CD8-positive, alpha-beta memory T cell (primary cell): ENCODE results near the gene IKBKG. TPM values are rescaled to one million over a fixed set of nuclear protein-coding genes. Genes with fewer than 3 reads are reported as not detected.

Source experiments
- CTCF ChIA-PET: fragments of 350-600 bp; sonication (Branson Sonifier 250); formaldehyde crosslinking; loops from one replicate; lab custom pipeline; 2021; ENCODE audit warnings: antibody characterized with exemption; lab: Charles Lee
- POLR2A ChIA-PET: fragments of 350-600 bp; sonication (Branson Sonifier 250); formaldehyde crosslinking; loops from one replicate; lab custom pipeline; 2021; ENCODE audit warnings: antibody characterized with exemption; lab: Charles Lee
- DNase-seq, 5 donors: peaks; one replicate each; pipeline versions ENCODE4 v3.0.0 to v3.0.0-alpha.2; 2020 to 2022; ENCODE audit warnings: mixed read lengths in 1 of 5
- H3K27ac ChIP-seq: one replicate; pipeline ENCODE4 v1.7.0; 2013; ENCODE audit warnings: low read depth, mild to moderate bottlenecking, low read length, moderate library complexity
- H3K27me3 ChIP-seq: 2 replicates; pipeline ENCODE4 v1.7.0; 2013; ENCODE audit warnings: low read length, mild to moderate bottlenecking; ENCODE audit not compliant: insufficient read depth, poor library complexity, severe bottlenecking
- H3K36me3 ChIP-seq: 2 replicates; pipeline ENCODE4 v1.7.0; 2013; ENCODE audit warnings: mild to moderate bottlenecking, low read length, moderate library complexity; ENCODE audit not compliant: insufficient read depth
- H3K4me1 ChIP-seq: 2 replicates; pipeline ENCODE4 v1.7.0; 2013; ENCODE audit warnings: mild to moderate bottlenecking, low read length, moderate library complexity; ENCODE audit not compliant: insufficient read depth
- H3K4me3 ChIP-seq: 2 replicates; pipeline ENCODE4 v1.7.0; 2013; ENCODE audit warnings: mild to moderate bottlenecking, low read length
- H3K9me3 ChIP-seq: 2 replicates; pipeline ENCODE4 v1.7.0; 2013; ENCODE audit warnings: mild to moderate bottlenecking, low read length
- H3K27ac Mint-ChIP-seq, 8 donors: one replicate each; pipeline ENCODE4 v1.8.0; 2020 to 2021; ENCODE audit warnings: mixed read lengths in 8 of 8, mild to moderate bottlenecking in 6 of 8, inconsistent platforms in 3 of 8, moderate library complexity in 3 of 8
- H3K27me3 Mint-ChIP-seq, 2 donors: one replicate each; pipeline ENCODE4 v1.8.0; 2020 to 2021; ENCODE audit warnings: mixed read lengths in 2 of 2, mild to moderate bottlenecking in 1 of 2, moderate library complexity in 1 of 2
- H3K36me3 Mint-ChIP-seq, 3 donors: one replicate each; pipeline ENCODE4 v1.8.0; 2020 to 2021; ENCODE audit warnings: mixed read lengths in 3 of 3, inconsistent platforms in 1 of 3, mild to moderate bottlenecking in 1 of 3
- H3K4me1 Mint-ChIP-seq, 3 donors: one replicate each; pipeline ENCODE4 v1.8.0; 2020 to 2021; ENCODE audit warnings: mixed read lengths in 3 of 3, inconsistent platforms in 1 of 3, mild to moderate bottlenecking in 1 of 3
- H3K4me3 Mint-ChIP-seq, 7 donors: one replicate each; pipeline ENCODE4 v1.8.0; 2020 to 2021; ENCODE audit warnings: mixed read lengths in 7 of 7, mild to moderate bottlenecking in 6 of 7, moderate library complexity in 4 of 7, inconsistent platforms in 2 of 7
- H3K9me3 Mint-ChIP-seq, 5 donors: one replicate each; pipeline ENCODE4 v1.8.0; 2020 to 2022; ENCODE audit warnings: mixed read lengths in 5 of 5, mild to moderate bottlenecking in 3 of 5, moderate library complexity in 2 of 5, inconsistent platforms in 1 of 5
- polyA plus RNA-seq: library from polyadenylated mRNA; unstranded; fragments of 300-500 nt; fragmentation: Illumina TruSeq; gene quantifications from one replicate; pipeline ENCODE4 v1.2.3, GENCODE V29; 2021
- total RNA-seq, 2 experiments: library from RNA; stranded (reverse); gene quantifications; one replicate each; pipeline ENCODE4 v1.2.3, GENCODE V29; 2021

Gene IKBKG
- total and polyA plus RNA-seq, 3 experiments from 2014 or later: 33.9 to 35.4 (median 34.8) TPM

DNA sequence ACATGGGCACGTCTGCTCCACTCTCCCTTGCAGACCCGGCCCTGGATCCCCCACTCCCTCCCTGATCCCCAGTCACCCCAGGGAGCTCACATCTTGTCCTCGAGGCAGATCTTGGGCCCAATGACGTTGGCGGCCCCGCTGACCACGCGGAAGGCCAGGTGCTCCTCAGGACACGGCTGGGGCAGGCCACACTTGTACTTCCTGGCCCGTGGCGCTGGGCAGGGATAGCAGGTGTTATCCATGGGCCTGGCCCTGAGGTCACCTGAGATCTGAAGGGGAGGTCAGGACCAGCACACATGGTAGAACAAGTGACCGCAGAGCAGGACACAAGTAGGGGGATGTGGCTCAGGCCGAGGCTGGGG, 39.1 kb upstream of the IKBKG start:
- Mint-ChIP-seq H3K9me3 (peaks cover 0 to 2% (median 0%) of the 10 kb centered on the region in 5 donors), H3K36me3 (peaks cover 6 to 32% (median 9%) of the 10 kb centered on the region in 3 donors), H3K27me3 (peaks cover 0 to 1% of the 10 kb centered on the region in 2 donors), H3K4me3 (no peak overlapping the region), H3K4me1 (peaks cover 12 to 16% (median 14%) of the 10 kb centered on the region in 3 donors), H3K27ac (peak overlapping the region in 2 of 8 donors; percentile 54 to 66)
- Histone ChIP-seq H3K4me3 (no peak overlapping the region), H3K4me1 (peaks cover 10% of the 10 kb centered on the region), H3K9me3 (no peaks in the 10 kb centered on the region), H3K27me3 (no peaks in the 10 kb centered on the region), H3K36me3 (peaks cover 4% of the 10 kb centered on the region), H3K27ac (no peak overlapping the region)
- no peak for DNase-seq
- ChIA-PET CTCF (no interaction called here), POLR2A (interaction anchor here (0.6 kb wide), 1 partner anchor 13 kb away, joined by 4 read pairs; no protein-coding TSS in a partner anchor)

DNA sequence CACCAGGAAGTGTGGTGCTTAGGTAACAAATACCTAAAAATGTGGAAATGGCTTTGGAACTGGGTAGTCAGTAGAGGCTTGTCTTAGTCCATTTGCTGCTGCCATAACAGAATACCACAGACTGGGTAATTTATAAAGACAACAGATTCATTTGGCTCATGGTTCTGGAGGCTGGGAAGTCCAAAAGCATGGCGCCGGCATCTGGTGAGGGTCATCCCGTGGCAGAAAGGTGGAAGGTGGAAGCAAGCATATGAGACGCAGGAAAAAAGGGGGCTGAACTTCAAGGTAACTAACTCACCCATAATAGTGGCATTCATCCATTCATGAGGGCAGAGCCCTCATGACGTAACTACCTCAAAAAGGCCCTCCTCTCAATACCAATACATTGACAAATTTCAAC, 38.0 kb upstream of the IKBKG start:
- H3K27ac Mint-ChIP-seq: peak overlapping the region in 1 of 8 donors; percentile 52
- H3K4me1 Mint-ChIP-seq: peaks cover 13 to 23% (median 22%) of the 10 kb centered on the region in 3 donors
- H3K9me3 ChIP-seq: no peaks in the 10 kb centered on the region
- H3K4me3 ChIP-seq: no peak overlapping the region
- no peak overlapping the region for H3K27ac ChIP-seq
- POLR2A ChIA-PET: no interaction called here
- peaks cover 6 to 35% (median 9%) of the 10 kb centered on the region in 3 donors for H3K36me3 Mint-ChIP-seq
- no peak for DNase-seq
- peaks cover 13% of the 10 kb centered on the region for H3K4me1 ChIP-seq
- H3K9me3 Mint-ChIP-seq: peaks cover 0 to 2% (median 0%) of the 10 kb centered on the region in 5 donors
- H3K27me3 Mint-ChIP-seq: peaks cover 0 to 1% of the 10 kb centered on the region in 2 donors
- CTCF ChIA-PET: no interaction called here
- H3K36me3 ChIP-seq: peaks cover 4% of the 10 kb centered on the region
- H3K4me3 Mint-ChIP-seq: no peak overlapping the region
- H3K27me3 ChIP-seq: no peaks in the 10 kb centered on the region

DNA sequence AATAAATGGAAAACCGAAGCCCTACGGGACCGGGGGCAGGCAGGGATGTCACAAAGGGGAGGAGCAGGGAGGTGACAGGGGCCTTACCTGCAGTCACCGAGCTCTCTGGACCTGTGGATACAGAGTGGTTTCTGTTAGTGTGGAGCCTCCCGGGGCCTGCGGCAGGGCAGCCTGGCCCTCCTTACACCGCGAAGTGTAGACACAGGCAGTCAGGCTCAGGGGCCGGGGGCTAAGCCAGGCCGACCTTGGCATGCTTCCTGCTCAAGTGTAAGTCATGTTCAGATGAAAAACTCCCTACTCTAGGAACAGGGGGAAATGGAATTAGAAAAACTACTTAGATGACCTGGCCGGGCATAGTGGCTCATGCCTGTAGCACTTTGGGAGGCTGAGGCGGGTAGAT, 35.7 kb upstream of the IKBKG start:
- peak overlapping the region in 3 of 7 donors; percentile 15 to 59 (median 31) for H3K4me3 Mint-ChIP-seq
- H3K36me3 Mint-ChIP-seq: peaks cover 6 to 24% (median 9%) of the 10 kb centered on the region in 3 donors
- POLR2A ChIA-PET: interaction anchor here (0.5 kb wide), 1 partner anchor 9 kb away, joined by 8 read pairs; no protein-coding TSS in a partner anchor

DNA sequence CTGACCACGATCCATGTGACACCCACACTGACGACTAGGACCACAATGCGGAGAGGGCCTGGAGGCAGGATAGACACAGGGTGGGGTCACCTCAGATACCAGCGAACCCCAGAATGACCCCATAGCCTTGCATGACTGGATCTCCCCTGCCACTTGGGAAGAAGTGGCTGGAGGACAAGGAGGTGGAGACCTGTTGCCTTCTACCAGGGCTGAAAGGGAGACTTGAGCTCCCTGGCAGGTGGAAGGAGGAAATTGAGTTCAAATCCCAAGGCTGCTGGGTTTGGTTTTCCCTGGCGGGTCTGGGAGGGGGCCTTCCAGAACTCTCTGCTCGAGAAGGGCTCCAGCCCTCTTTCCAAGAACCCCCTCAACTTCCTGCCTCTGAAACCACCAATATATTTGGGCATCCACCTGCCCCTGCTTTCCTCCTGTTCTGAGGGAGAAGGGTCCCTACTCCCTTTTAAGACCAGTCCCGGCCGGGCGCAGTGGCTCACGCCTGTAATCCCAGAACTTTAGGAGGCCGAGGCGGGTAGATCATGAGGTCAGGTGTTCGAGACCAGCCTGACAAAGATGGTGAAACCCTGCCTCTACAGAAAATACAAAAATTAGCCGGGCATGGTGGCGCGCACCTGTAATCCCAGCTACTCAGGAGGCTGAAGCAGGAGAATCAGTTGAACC, 34.4 kb upstream of the IKBKG start:
- Mint-ChIP-seq H3K9me3 (peaks cover 0 to 2% (median 0%) of the 10 kb centered on the region in 5 donors), H3K27ac (peak overlapping the region in 2 of 8 donors; percentile 17 to 36)

More for the DNA sequence above, 35.7 kb upstream of the IKBKG start:
- DNase-seq: no peak
- Histone ChIP-seq H3K9me3 (no peaks in the 10 kb centered on the region), H3K4me3 (no peak overlapping the region), H3K27ac (peak overlapping the region; percentile 51), H3K27me3 (no peaks in the 10 kb centered on the region), H3K4me1 (peaks cover 23% of the 10 kb centered on the region), H3K36me3 (no peaks in the 10 kb centered on the region)
- peaks cover 23 to 34% (median 28%) of the 10 kb centered on the region in 3 donors for H3K4me1 Mint-ChIP-seq
- no peaks in the 10 kb centered on the region for H3K27me3 Mint-ChIP-seq
- peak overlapping the region; percentile 40 to 88 (median 77) for H3K27ac Mint-ChIP-seq
- CTCF ChIA-PET: interaction anchor here (0.6 to 1.2 kb wide), 2 partner anchors 15 to 541 kb away, joined by 3 read pairs; partner anchors contain the start of gene HCFC1
- H3K9me3 Mint-ChIP-seq: peaks cover 0 to 2% (median 0%) of the 10 kb centered on the region in 5 donors

DNA sequence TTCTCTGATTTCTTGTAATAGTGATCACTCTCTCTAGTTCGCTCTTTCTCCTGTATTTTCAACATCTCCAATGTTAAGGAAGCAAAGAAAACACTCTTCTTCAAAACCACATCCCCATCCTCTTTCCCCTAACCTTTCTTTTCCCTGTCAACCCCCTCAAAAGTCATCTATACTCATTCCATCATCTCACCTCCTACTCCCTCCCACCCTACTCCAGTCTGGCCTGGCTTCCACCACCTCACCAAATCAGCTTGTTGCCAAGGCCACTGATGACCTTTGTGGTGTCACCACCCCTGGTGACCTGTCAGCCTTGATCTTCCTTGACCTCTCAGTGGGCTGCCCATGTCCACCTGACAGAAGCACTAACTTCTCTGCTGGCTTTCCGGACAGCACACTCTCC, 33.7 kb upstream of the IKBKG start:
- no peaks in the 10 kb centered on the region for H3K27me3 ChIP-seq
- DNase-seq: no peak
- H3K27ac Mint-ChIP-seq: peak overlapping the region in 7 of 8 donors; percentile 3 to 71 (median 43)
- POLR2A ChIA-PET: no interaction called here
- H3K36me3 ChIP-seq: no peaks in the 10 kb centered on the region
- H3K4me1 Mint-ChIP-seq: peaks cover 23 to 36% (median 28%) of the 10 kb centered on the region in 3 donors
- no peaks in the 10 kb centered on the region for H3K27me3 Mint-ChIP-seq
- H3K4me3 Mint-ChIP-seq: peak overlapping the region in 3 of 7 donors; percentile 22 to 74 (median 37)
- H3K9me3 Mint-ChIP-seq: no peaks in the 10 kb centered on the region
- H3K9me3 ChIP-seq: no peaks in the 10 kb centered on the region
- no peak overlapping the region for H3K27ac ChIP-seq
- peaks cover 27% of the 10 kb centered on the region for H3K4me1 ChIP-seq
- CTCF ChIA-PET: no interaction called here
- H3K36me3 Mint-ChIP-seq: peaks cover 6 to 18% (median 7%) of the 10 kb centered on the region in 3 donors
- H3K4me3 ChIP-seq: no peak overlapping the region

More for the DNA sequence above, 34.4 kb upstream of the IKBKG start:
- Histone ChIP-seq H3K27ac (no peak overlapping the region), H3K4me1 (peaks cover 27% of the 10 kb centered on the region), H3K9me3 (no peaks in the 10 kb centered on the region), H3K36me3 (no peaks in the 10 kb centered on the region), H3K4me3 (no peak overlapping the region), H3K27me3 (no peaks in the 10 kb centered on the region)
- POLR2A ChIA-PET: no interaction called here
- Mint-ChIP-seq H3K4me3 (peak overlapping the region in 1 of 7 donors; percentile 66), H3K27me3 (no peaks in the 10 kb centered on the region), H3K4me1 (peaks cover 23 to 36% (median 28%) of the 10 kb centered on the region in 3 donors), H3K36me3 (peaks cover 6 to 22% (median 9%) of the 10 kb centered on the region in 3 donors)
- CTCF ChIA-PET: interaction anchor here (1.2 kb wide), 1 partner anchor 14 kb away, joined by 3 read pairs; no protein-coding TSS in a partner anchor
- no peak for DNase-seq

DNA sequence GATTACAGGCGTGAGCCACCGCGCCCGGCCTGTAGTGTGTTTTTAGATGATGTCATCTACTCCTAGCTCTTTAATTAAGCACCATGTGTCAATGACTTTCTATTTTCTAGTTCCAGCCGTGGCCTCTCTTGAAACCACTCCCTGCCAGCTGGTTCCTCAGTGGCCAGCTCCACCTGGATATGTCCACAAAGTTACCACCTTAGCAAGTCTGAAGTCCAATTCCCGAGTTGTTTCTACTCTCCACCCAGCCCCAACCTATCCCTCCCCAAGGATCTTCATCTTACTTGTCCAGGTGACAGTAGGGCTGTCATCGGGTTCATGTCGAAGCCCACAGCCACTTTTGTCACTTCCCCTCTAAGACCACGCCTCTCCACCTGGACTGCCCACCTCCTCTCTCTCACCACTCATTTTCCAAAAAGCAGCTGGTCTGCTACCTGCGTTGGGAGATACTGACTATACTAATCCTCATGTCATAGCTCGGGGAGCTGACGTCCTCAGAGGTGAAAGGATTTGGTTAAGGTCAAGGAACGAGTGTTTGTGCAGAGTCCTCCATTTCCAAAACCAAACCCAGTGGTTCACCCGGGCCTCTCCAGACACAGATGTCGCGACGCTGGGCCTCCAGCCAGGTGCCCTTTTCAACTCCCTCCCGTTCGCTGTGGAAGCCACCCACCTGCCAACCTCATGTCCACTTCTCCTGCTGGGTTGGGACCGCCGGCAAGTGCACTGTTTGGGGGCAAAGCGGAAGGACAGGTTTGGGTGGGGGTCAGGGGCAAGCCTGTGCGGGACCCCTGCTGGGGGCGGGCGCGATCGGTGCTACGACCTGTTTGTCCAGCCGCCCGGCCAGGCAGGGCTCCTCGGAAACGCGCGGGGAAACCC, 32.1 kb upstream of the IKBKG start:
- Histone ChIP-seq H3K27ac (peak overlapping the region; percentile 67), H3K4me3 (peak overlapping the region; percentile 56), H3K4me1 (peaks cover 27% of the 10 kb centered on the region), H3K9me3 (no peaks in the 10 kb centered on the region), H3K27me3 (no peaks in the 10 kb centered on the region), H3K36me3 (no peaks in the 10 kb centered on the region)
- peak in 1 of 5 donors; percentile 49 for DNase-seq
- Mint-ChIP-seq H3K27me3 (peaks cover 0 to 3% of the 10 kb centered on the region in 2 donors), H3K36me3 (peaks cover 0 to 6% (median 2%) of the 10 kb centered on the region in 3 donors), H3K9me3 (no peaks in the 10 kb centered on the region), H3K27ac (peak overlapping the region; percentile 87 to 97 (median 92)), H3K4me3 (peak overlapping the region; percentile 72 to 90 (median 84)), H3K4me1 (peaks cover 23 to 36% (median 28%) of the 10 kb centered on the region in 3 donors)
- ChIA-PET CTCF (interaction anchor here (1.2 to 1.4 kb wide), 2 partner anchors 12 to 23 kb away, joined by 3 to 4 read pairs; no protein-coding TSS in a partner anchor), POLR2A (interaction anchor here (2.6 kb wide), 1 partner anchor 25 kb away, joined by 16 read pairs; the partner anchor contains the start of gene SLC10A3)

DNA sequence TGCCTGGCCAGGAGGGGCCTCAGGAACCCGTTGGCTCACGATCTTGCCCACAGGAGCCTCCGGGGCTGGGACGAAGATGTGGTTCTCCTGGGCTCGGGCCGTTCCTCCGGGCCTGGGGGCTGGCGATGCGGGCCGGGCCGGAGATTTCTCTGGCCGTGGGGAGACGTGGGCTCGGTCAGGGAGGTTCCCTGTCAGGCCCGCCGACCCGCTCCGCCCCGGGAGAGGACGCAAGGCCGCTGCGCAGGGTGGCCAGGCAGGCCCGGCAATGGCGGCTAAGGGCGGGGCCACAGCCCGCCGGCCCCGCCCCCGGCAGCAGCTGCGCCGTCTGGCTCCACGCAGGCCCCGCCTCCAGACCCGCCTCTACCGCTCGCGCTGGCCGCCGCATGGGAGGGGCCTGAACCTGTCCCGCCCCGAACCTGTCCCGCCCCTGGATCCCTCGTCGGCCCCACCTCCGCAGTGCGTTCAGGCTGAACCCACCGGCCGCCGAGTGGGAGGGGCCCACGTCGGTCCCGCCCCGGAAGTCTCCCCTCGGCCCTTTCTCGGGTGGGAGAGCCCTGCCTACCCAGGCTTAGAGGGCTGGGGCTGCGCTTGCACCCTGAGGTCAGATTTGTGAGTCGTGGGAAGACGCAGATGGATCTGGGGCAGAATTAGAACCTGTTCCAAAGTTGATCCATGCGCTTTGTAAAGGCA, 31.3 kb upstream of the IKBKG start, which contains the start of gene FAM3A:
Gene FAM3A, minus strand, starts transcription at position 267 of the 690 bp plus-strand sequence. CDS start 460 bp downstream, outside the sequence.
- Histone ChIP-seq H3K4me1 (peaks cover 25% of the 10 kb centered on the region), H3K27me3 (no peaks in the 10 kb centered on the region), H3K9me3 (no peaks in the 10 kb centered on the region), H3K27ac (peak within 1 kb of the TSS; percentile 67), H3K36me3 (no peaks in the 10 kb centered on the region), H3K4me3 (peak within 1 kb of the TSS; percentile 67)
- Mint-ChIP-seq H3K4me1 (peaks cover 19 to 32% (median 23%) of the 10 kb centered on the region in 3 donors), H3K36me3 (peaks cover 0 to 3% (median 0%) of the 10 kb centered on the region in 3 donors), H3K27me3 (peaks cover 0 to 3% of the 10 kb centered on the region in 2 donors), H3K9me3 (no peaks in the 10 kb centered on the region), H3K4me3 (peak within 1 kb of the TSS; percentile 80 to 91 (median 86)), H3K27ac (peak within 1 kb of the TSS; percentile 87 to 97 (median 92))
- ChIA-PET POLR2A (interaction anchor here (0.6 to 2.6 kb wide), 6 partner anchors 10 to 588 kb away, joined by 3 to 16 read pairs (median 3); partner anchors contain the start of gene SLC10A3), CTCF (interaction anchor here (1.2 to 1.4 kb wide), 3 partner anchors 11 to 117 kb away, joined by 3 to 4 read pairs (median 3); no protein-coding TSS in a partner anchor)
- peak; percentile 88 to 95 (median 89) for DNase-seq
